GM19467 (cell line): ENCODE measurements around the gene DUS1L.

Source experiments
- ATAC-seq: cut with Tn5 transposase; IDR thresholded peaks from one replicate; pipeline ENCODE4 v1.9.1; 2021; ENCODE audit warnings: mild to moderate bottlenecking, moderate library complexity; ENCODE audit not compliant: unreplicated experiment

The DUS1L gene

GRCh38 chr17:82088838-82089722 is 23.5 kb upstream of the DUS1L start:
- no peak for ATAC-seq

GRCh38 chr17:82087961-82088837 is 22.6 kb upstream of the DUS1L start:
- ATAC-seq = no peak

DNA sequence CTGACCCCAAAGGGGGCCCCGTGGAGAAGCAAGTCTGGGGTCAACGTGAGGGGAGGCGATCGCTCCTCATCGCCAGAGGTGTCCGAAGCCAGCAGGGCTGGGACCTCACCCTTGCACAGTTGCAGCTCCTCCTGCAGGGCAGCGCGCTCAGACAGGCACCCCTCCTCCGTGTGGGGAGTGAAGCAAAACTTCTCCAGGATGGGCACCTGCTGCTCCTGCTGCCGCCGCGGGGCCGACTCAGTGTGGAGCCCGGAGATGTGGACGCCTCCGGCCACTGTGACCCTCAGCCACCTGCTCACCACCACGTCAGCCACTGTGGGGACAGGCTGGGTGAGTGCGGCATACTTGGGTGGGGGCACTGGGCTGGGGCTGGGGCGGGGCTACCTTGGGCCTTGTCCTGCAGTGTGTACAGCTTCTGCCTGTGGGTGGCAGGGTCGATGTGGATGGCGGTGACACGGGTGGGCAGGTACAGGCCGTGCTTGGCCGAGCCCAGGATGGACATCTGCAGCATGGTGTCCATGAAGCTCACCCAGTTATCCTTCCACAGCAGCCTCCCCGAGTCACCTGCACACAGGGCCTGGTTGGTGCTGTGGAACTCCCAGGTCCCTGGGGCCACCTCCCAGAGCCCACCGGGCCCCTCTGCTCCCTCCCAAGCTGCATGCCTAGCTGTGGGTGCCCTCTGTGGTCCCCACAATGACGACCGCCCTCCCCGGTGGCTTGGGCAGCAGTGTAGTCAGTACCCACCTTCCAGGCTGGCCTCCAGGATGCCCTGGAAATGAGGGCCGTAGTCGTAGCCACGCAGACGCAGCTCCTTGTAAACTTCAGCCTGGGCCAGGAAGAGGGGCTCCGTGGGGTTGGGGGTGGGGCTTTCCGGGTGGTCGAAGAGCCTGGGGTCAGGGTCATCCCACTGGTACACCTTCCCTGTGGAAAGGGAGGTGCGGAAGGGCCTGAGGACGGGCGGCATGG is 21.6 kb upstream of the DUS1L start:
- ATAC-seq = no peak

DNA sequence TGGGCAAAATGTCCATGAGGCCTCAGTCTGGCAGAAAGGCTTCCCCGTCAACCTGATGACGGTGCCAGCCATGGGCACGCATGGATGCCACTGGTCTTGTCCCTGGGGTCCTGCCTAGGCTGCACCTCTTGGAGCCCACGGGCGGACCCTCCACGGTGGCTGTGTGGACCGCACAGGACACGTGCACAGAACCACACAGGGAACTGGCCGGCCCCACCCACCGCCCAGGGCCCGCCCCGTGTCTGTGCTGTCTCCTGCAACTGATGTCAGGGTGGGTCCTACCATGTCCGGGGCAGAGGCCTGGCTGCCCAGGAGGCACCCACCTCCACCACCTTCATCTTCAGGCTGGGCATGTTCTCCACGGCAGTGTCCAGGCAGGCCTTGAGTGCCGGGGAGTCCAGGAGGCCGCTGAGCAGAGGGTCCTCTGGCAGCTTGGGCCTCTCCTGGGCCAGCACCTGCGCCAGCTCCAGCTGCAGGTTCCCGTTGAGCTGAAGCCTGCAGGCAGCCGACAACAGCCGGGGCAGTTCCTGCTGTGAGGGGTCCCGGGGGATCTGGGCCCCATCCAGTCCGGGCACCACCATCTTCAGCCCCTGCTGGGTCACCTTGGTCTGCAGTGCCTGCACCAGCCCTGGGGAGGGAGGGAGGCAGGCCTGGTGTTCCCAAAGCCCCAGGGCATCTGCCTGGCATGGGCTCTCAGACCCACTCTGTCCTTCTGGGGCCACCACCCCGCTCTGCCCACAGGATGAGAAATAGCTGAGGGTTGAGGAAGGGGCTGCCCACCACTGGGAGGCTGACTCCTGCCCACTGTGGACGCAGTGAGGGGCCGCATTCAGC is 20.5 kb upstream of the DUS1L start:
- no peak for ATAC-seq

DNA sequence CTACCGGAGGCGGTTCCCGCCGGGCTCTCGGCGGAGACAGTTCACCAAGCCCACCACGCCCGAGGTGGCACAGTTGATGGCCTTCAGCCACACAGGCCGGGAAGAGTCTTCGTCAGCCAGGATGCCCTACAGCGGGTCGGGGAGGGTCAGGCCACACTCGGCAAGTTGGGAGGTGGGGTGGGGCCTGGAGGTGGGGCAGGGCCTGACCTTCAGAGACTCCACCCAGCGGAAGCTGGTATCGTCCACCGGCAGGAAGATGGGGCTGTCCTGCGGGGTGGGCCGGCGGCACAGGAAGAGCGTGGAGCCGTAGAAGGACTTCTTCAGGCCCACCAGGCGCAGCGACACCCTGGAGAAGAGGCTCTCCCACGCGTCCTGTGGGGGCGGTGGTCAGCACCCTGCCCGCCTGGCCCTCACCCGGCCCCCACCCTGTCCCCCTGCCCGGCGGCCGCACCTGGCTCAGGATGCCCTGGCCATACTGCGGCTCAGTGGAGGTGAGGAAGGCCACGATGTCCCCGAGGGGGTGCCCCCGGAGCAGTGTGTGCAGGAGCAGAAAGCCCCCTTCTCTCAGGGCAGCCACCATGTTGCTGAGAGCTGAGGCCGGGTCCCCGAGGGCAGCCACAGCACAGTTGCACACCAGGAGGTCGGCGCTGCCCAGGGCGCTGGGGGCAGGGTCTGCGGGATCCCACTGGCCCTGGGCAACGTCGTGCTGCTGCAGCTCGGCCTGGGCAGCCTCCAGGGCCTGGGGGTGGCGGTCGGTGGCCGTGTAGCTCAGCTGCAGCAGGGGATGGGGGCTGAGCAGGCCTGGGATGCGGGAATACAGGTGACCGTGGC is 19.6 kb upstream of the DUS1L start:
- ATAC-seq = no peak

- ATAC-seq = no peak
Measured at GRCh38 chr17:82084373-82085030, 18.9 kb upstream of the DUS1L start.

DNA sequence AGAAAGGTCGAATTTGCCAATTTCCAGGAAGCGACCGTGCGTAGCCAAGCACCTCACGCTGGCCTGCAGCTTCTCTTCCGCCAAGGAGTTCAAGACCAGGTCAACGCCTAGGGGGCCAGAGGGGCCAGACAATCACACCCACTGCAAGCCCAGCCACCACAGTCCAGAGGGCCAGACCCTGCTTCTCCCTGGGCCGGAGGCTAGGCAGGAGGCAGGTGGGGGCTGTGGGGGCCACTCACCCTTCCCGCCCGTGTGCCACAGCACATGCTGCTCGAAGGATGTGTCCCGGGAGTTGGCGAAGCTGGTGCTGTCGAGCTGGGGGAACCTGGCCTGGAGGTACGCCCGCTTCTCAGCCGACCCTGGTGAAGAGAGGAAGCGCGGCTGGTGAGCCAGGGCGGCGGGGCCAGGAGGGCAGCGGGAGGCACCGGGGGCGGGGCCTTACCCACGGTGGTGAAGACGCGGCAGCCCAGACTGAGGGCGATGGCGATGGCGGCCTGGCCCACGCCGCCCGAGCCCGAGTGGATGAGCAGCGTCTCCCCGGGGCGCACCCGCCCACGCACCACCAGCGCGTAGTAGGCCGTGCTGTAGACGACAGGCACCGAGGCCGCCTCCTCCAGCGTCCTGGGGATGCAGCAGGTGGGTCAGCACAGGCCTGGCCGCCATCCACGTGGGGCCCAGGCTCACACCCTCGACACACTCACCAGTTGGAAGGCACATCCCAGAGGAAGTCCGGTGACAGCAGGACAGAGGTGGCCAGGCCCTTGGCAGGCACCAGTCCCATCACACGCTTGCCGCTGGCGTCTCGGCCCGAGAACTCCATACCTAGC is 18.1 kb upstream of the DUS1L start:
- no peak for ATAC-seq

DNA sequence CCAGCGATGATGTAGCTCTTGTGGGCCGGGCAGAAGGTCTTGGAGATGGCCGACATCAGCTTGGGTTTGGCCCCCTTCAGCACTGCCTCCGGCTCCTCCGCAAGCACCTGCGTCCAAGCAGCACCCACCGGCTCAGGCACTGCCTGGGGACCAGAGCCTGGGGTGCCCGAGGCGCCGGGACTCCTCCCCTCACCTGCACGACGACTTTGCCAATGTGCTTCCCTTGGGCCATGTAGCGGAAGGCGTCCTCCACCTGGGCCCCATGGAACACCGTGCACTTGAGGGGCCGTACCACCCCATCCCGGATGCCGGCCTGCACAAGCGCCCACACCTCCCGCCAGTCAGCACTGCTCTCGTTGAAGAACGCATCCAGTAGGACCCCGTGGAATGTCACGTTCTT is 17.4 kb upstream of the DUS1L start:
- no peak for ATAC-seq

- no peak for ATAC-seq
Measured at GRCh38 chr17:82082456-82082855, 16.9 kb upstream of the DUS1L start.

GRCh38 chr17:82081966-82082365 is 16.4 kb upstream of the DUS1L start:
- ATAC-seq = no peak

- ATAC-seq = no peak
Measured at GRCh38 chr17:82081546-82081945, 15.9 kb upstream of the DUS1L start.

- ATAC-seq = no peak
Measured at GRCh38 chr17:82080789-82081464, 15.3 kb upstream of the DUS1L start.

- no peak for ATAC-seq
Measured at GRCh38 chr17:82080048-82080788, 14.6 kb upstream of the DUS1L start.

- no peak for ATAC-seq
Measured at GRCh38 chr17:82079001-82079677, 13.5 kb upstream of the DUS1L start.

DNA sequence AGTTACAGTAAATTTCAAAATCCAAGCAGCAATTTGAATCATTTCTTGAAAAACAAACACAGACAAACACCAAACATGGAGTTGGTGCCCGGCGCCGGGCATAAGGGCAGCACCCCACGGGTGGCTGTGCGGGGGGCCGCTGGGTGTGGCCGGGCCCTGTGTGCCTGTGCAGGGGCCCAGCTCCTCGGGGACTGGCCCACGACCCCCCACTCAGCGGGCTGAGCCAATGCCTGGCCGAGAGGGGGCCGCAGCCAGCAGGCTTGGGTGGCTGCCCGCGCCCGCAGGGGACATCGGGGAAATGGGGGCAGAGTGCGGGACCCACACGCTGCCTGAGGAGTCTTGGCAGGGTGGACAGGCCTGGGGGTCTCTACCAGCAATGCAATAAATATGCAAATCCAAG is 12.8 kb upstream of the DUS1L start:
- no peak for ATAC-seq
